Measurements from ENCODE around the gene TMEM184B. TPM values are rescaled to one million over a fixed set of nuclear protein-coding genes. Genes with fewer than 3 reads are reported as not detected.
"Not testable (repeated sequence)": the region's sequence is repeated elsewhere in the genome, so short reads cannot be mapped to it uniquely, and the experiment has no call there.

TMEM184B gene
- polyA plus RNA-seq, 1 donor: 44.1 TPM

GRCh38 chr22:38181453-38182200 lies 91.2 kb downstream of the TMEM184B start, which contains the start of gene PLA2G6:
TSS of gene PLA2G6 (minus strand) at chr22:38181830. CDS start at chr22:38169426, 12,404 bp downstream.
- peak; percentile 99 for DNase-seq

- no peak for DNase-seq
Measured at GRCh38 chr22:38180841-38181452, 91.9 kb downstream of the TMEM184B start.

GRCh38 chr22:38178605-38178937 lies 94.2 kb downstream of the TMEM184B start:
- DNase-seq: not testable (repeated sequence)

GRCh38 chr22:38177926-38178604 lies 94.7 kb downstream of the TMEM184B start:
- no peak for DNase-seq

GRCh38 chr22:38177571-38177925 lies 95.3 kb downstream of the TMEM184B start:
- not testable (repeated sequence) for DNase-seq

- DNase-seq: no peak
Measured at GRCh38 chr22:38177044-38177443, 95.8 kb downstream of the TMEM184B start.

GRCh38 chr22:38176170-38176741 lies 96.6 kb downstream of the TMEM184B start:
- DNase-seq: no peak

GRCh38 chr22:38175206-38176118 lies 97.3 kb downstream of the TMEM184B start:
- DNase-seq: no peak

GRCh38 chr22:38174626-38175025 lies 98.2 kb downstream of the TMEM184B start:
- DNase-seq: no peak

GRCh38 chr22:38173641-38173906 lies 99.2 kb downstream of the TMEM184B start:
- no peak for DNase-seq

GRCh38 chr22:38172832-38173640 lies 99.8 kb downstream of the TMEM184B start:
- no peak for DNase-seq

GRCh38 chr22:38171927-38172831 lies 100.6 kb downstream of the TMEM184B start:
- no peak for DNase-seq

- no peak for DNase-seq
Measured at GRCh38 chr22:38170469-38170868, 102.3 kb downstream of the TMEM184B start.

Other genes with a start within 250 kb of the TMEM184B start
- gene PICK1, start 215.6 kb downstream of the TMEM184B start, polyA plus RNA-seq (ENCODE audit: insufficient read length): 37.2 TPM
- gene SLC16A8, start 188.8 kb downstream of the TMEM184B start, polyA plus RNA-seq (ENCODE audit: insufficient read length): 1.6 TPM
- gene BAIAP2L2, start 162.3 kb downstream of the TMEM184B start, polyA plus RNA-seq (ENCODE audit: insufficient read length): 8.5 TPM
- 50.9 TPM for gene PLA2G6, start 91.2 kb downstream of the TMEM184B start, polyA plus RNA-seq (ENCODE audit: insufficient read length)
- 2.2 TPM for gene MAFF, start 71.0 kb downstream of the TMEM184B start, polyA plus RNA-seq (ENCODE audit: insufficient read length)
- gene CSNK1E, start 44.4 kb upstream of the TMEM184B start, polyA plus RNA-seq (ENCODE audit: insufficient read length): 150 TPM
- gene KCNJ4, start 182.2 kb upstream of the TMEM184B start, polyA plus RNA-seq (ENCODE audit: insufficient read length): 0.18 TPM
- gene KDELR3, start 195.1 kb upstream of the TMEM184B start, polyA plus RNA-seq (ENCODE audit: insufficient read length): 11.0 TPM
- 1,227 TPM for gene DDX17, start 233.3 kb upstream of the TMEM184B start, polyA plus RNA-seq (ENCODE audit: insufficient read length)